H1 (cell line): ENCODE measurements around the gene CC2D2A. TPM values are rescaled to one million over a fixed set of nuclear protein-coding genes. Genes with fewer than 3 reads are reported as not detected.

Experiments
- CTCF ChIA-PET: fragments of 300-600 bp; sonication (Branson Sonifier 250); formaldehyde crosslinking; loops from one replicate; lab custom pipeline; 2021; ENCODE audit not compliant: partially characterized antibody; lab: Charles Lee
- POLR2A ChIA-PET: fragments of 300-600 bp; sonication (Branson Sonifier 250); formaldehyde crosslinking; loops from one replicate; lab custom pipeline; 2021; ENCODE audit warnings: inconsistent platforms; ENCODE audit not compliant: partially characterized antibody; lab: Charles Lee
- DNase-seq, 2 experiments: peaks; one replicate each; pipeline versions ENCODE4 v3.0.0 to v3.0.0-alpha.2; 2010 to 2022; ENCODE audit warnings: low spot score in 2 of 2, low read depth in 1 of 2, mixed read lengths in 1 of 2
- FAIRE-seq: peaks from 2 replicates; lab custom pipeline; 2011; peaks lifted over from hg19 to GRCh38; lab: Jason Lieb, UNC
- H2AFZ ChIP-seq: 2 replicates; pipeline ENCODE4 v1.8.1; 2012; ENCODE audit warnings: low read length, inconsistent platforms
- H2AK5ac ChIP-seq: 2 replicates; pipeline ENCODE4 v1.6.1; 2013; ENCODE audit warnings: low read depth, low read length
- H2BK120ac ChIP-seq: replicated peaks from 2 replicates; pipeline ENCODE3; 2013; ENCODE audit warnings: low read depth, low read length, inconsistent platforms
- H2BK12ac ChIP-seq: 2 replicates; pipeline ENCODE4 v1.6.1; 2013; ENCODE audit warnings: low read depth, low read length
- H2BK15ac ChIP-seq: 2 replicates; pipeline ENCODE4 v1.6.1; 2013; ENCODE audit warnings: low read length
- H2BK20ac ChIP-seq: 2 replicates; pipeline ENCODE4 v1.6.1; 2013; ENCODE audit warnings: low read length
- H2BK5ac ChIP-seq: 2 replicates; pipeline ENCODE4 v1.6.1; 2013; ENCODE audit warnings: low read depth, low read length
- H3K14ac ChIP-seq: 2 replicates; pipeline ENCODE4 v1.6.1; 2013; ENCODE audit warnings: inconsistent platforms; ENCODE audit not compliant: insufficient read length
- H3K18ac ChIP-seq: 2 replicates; pipeline ENCODE4 v1.6.1; 2013; ENCODE audit warnings: low read length; ENCODE audit errors: extremely low read depth
- H3K23ac ChIP-seq: 2 replicates; pipeline ENCODE4 v1.6.1; 2013; ENCODE audit warnings: inconsistent platforms; ENCODE audit not compliant: insufficient read length
- H3K23me2 ChIP-seq: 2 replicates; pipeline ENCODE4 v1.6.1; 2013; ENCODE audit warnings: low read depth, low read length
- H3K27ac ChIP-seq: 2 replicates; pipeline ENCODE4 v1.6.1; 2011; ENCODE audit warnings: low read depth, low read length, inconsistent platforms
- H3K27me3 ChIP-seq, 4 experiments: replicated peaks in 1 of 4; 1 replicate in 1 of 4; 2 replicates in 3 of 4; pipeline versions ENCODE4 v1.6.1 to v1.8.1; 2011 to 2013; ENCODE audit warnings: low read length in 3 of 4, mild to moderate bottlenecking in 3 of 4, inconsistent platforms in 2 of 4, mixed read lengths in 2 of 4, moderate library complexity in 1 of 4; ENCODE audit not compliant: control insufficient read depth in 3 of 4, insufficient read depth in 3 of 4; ENCODE audit errors: extremely low read depth in 1 of 4
- H3K36me3 ChIP-seq, 4 experiments: 2 replicates each; pipeline versions ENCODE4 v1.6.1 to v1.8.1; 2011 to 2013; ENCODE audit warnings: mild to moderate bottlenecking in 4 of 4, low read length in 3 of 4, moderate library complexity in 2 of 4, control low read depth in 1 of 4, inconsistent platforms in 1 of 4; ENCODE audit not compliant: insufficient read depth in 4 of 4, control insufficient read depth in 2 of 4
- H3K4ac ChIP-seq: replicated peaks from 2 replicates; pipeline ENCODE3; 2013; ENCODE audit warnings: low read length, low read depth, mixed read lengths, inconsistent platforms; ENCODE audit not compliant: insufficient read length
- H3K4me1 ChIP-seq, 4 experiments: replicated peaks in 1 of 4; 1 replicate in 1 of 4; 2 replicates in 3 of 4; pipeline versions ENCODE4 v1.6.1 to v1.8.1; 2011 to 2013; ENCODE audit warnings: low read length in 3 of 4, inconsistent platforms in 2 of 4, mixed read lengths in 1 of 4; ENCODE audit not compliant: insufficient read depth in 4 of 4, control insufficient read depth in 3 of 4
- H3K4me2 ChIP-seq, 2 experiments: 2 replicates each; pipeline versions ENCODE4 v1.6.1 to v1.8.1; 2011 to 2013; ENCODE audit warnings: low read depth in 2 of 2, low read length in 2 of 2, control low read depth in 1 of 2, inconsistent platforms in 1 of 2, mild to moderate bottlenecking in 1 of 2; ENCODE audit not compliant: insufficient read depth in 1 of 2
- H3K4me3 ChIP-seq, 4 experiments: fragments of 200-600, 300-600 bp in 1 of 4; sonication (generic), shearing (Covaris generic), sonication (Bioruptor Twin) in 1 of 4; 2 replicates each; pipeline versions ENCODE4 v1.5.1 to v1.8.1; 2011 to 2016; ENCODE audit warnings: low read length in 4 of 4, low read depth in 3 of 4, control low read depth in 2 of 4, inconsistent platforms in 2 of 4, mild to moderate bottlenecking in 2 of 4, mixed read lengths in 1 of 4, moderate library complexity in 1 of 4; ENCODE audit not compliant: insufficient read depth in 2 of 4; ENCODE audit errors: extremely low read depth in 1 of 4
- H3K56ac ChIP-seq: replicated peaks from 2 replicates; pipeline ENCODE3; 2013; ENCODE audit warnings: low read depth, mild to moderate bottlenecking, mixed read lengths, low read length, inconsistent platforms; ENCODE audit not compliant: insufficient read length
- H3K79me1 ChIP-seq: 2 replicates; pipeline ENCODE4 v1.6.1; 2013; ENCODE audit warnings: low read depth, low read length, control low read depth
- H3K79me2 ChIP-seq, 2 experiments: 2 replicates each; pipeline versions ENCODE4 v1.6.1 to v1.8.1; 2012 to 2013; ENCODE audit warnings: low read length in 2 of 2, mild to moderate bottlenecking in 2 of 2, inconsistent platforms in 1 of 2; ENCODE audit not compliant: insufficient read depth in 2 of 2, control insufficient read depth in 1 of 2
- H3K9ac ChIP-seq, 4 experiments: replicated peaks in 1 of 4; 1 replicate in 1 of 4; 2 replicates in 3 of 4; pipeline versions ENCODE4 v1.6.1 to v1.8.1; 2011 to 2013; ENCODE audit warnings: low read depth in 3 of 4, low read length in 3 of 4, control low read depth in 2 of 4, mild to moderate bottlenecking in 2 of 4, moderate library complexity in 2 of 4, inconsistent platforms in 1 of 4; ENCODE audit errors: extremely low read depth in 1 of 4
- H3K9me3 ChIP-seq, 2 experiments: 2 replicates each; pipeline versions ENCODE4 v1.6.1 to v1.8.1; 2012 to 2013; ENCODE audit warnings: mild to moderate bottlenecking in 2 of 2, moderate library complexity in 2 of 2, control low read depth in 1 of 2, inconsistent platforms in 1 of 2, low read depth in 1 of 2, low read length in 1 of 2, mixed read lengths in 1 of 2; ENCODE audit not compliant: insufficient read depth in 2 of 2
- H4K20me1 ChIP-seq, 2 experiments: replicated peaks in 1 of 2; 2 replicates each; pipeline versions ENCODE3 to v1.8.1; 2011 to 2013; ENCODE audit warnings: inconsistent platforms in 2 of 2, low read length in 2 of 2, mild to moderate bottlenecking in 1 of 2; ENCODE audit not compliant: insufficient read depth in 2 of 2, control insufficient read depth in 1 of 2
- H4K5ac ChIP-seq: 2 replicates; pipeline ENCODE4 v1.6.1; 2013; ENCODE audit warnings: low read length, low read depth, mixed read lengths, inconsistent platforms; ENCODE audit not compliant: insufficient read length
- H4K8ac ChIP-seq: 2 replicates; pipeline ENCODE4 v1.8.0; 2013; ENCODE audit warnings: mild to moderate bottlenecking, moderate library complexity, low read length, inconsistent platforms; ENCODE audit not compliant: insufficient read depth; ENCODE audit errors: extremely low read depth
- H4K91ac ChIP-seq: replicated peaks from 2 replicates; pipeline ENCODE3; 2013; ENCODE audit warnings: low read length, mixed read lengths, inconsistent platforms; ENCODE audit not compliant: insufficient read length
- ATF2 ChIP-seq: IDR thresholded peaks from 2 replicates; pipeline ENCODE4 v1.6.1; 2012; ENCODE audit warnings: low read length, inconsistent platforms
- BACH1 ChIP-seq: IDR thresholded peaks from 2 replicates; pipeline ENCODE4 v1.6.1; 2012; ENCODE audit warnings: low read length, improper control_type of control experiment
- CEBPB ChIP-seq: IDR thresholded peaks from 2 replicates; pipeline ENCODE4 v1.6.1; 2012; ENCODE audit warnings: low read depth, low read length
- E2F6 ChIP-seq: IDR thresholded peaks from 2 replicates; pipeline ENCODE4 v1.6.1; 2012; ENCODE audit warnings: inconsistent platforms
- GABPA ChIP-seq: IDR thresholded peaks from 2 replicates; pipeline ENCODE4 v1.6.1; 2011; ENCODE audit warnings: mild to moderate bottlenecking, low read length, moderate library complexity, borderline replicate concordance; ENCODE audit not compliant: insufficient read depth
- MAFK ChIP-seq: IDR thresholded peaks from 2 replicates; pipeline ENCODE4 v1.6.1; 2012; ENCODE audit warnings: low read depth, mild to moderate bottlenecking, improper control_type of control experiment, low read length
- NRF1 ChIP-seq: IDR thresholded peaks from 2 replicates; pipeline ENCODE4 v1.6.1; 2011; ENCODE audit warnings: mild to moderate bottlenecking, low read depth, low read length, improper control_type of control experiment
- SIRT6 ChIP-seq: IDR thresholded peaks from one replicate; pipeline ENCODE4 v1.7.1; 2012; ENCODE audit warnings: low read length, inconsistent platforms
- SP4 ChIP-seq: IDR thresholded peaks from 2 replicates; pipeline ENCODE4 v1.6.1; 2012; ENCODE audit warnings: low read length, inconsistent platforms
- SRF ChIP-seq: IDR thresholded peaks from 2 replicates; pipeline ENCODE4 v1.6.1; 2011; ENCODE audit warnings: mild to moderate bottlenecking, low read depth, low read length, moderate library complexity
- TAF1 ChIP-seq: IDR thresholded peaks from 2 replicates; pipeline ENCODE4 v1.6.1; 2011; ENCODE audit warnings: mild to moderate bottlenecking, low read depth, low read length
- TAF7 ChIP-seq: optimal IDR thresholded peaks from 2 replicates; pipeline ENCODE3; 2011; ENCODE audit warnings: low read depth, mild to moderate bottlenecking, inconsistent platforms, low read length, moderate library complexity, borderline replicate concordance
- WGBS, 2 experiments: shearing (Covaris generic) in 1 of 2; methylation state at CpG; one replicate each; pipeline versions ENCODE4 v1.1.6 to v1.1.7; 2013 to 2015; ENCODE audit warnings: low lambda C conversion rate in 2 of 2, mixed read lengths in 2 of 2, inconsistent platforms in 1 of 2, low coverage in 1 of 2, missing lambda C conversion rate in 1 of 2; ENCODE audit not compliant: insufficient replicate concordance in 2 of 2, insufficient coverage in 1 of 2, insufficient read length in 1 of 2; ENCODE audit errors: extremely low coverage in 1 of 2, missing lambda C conversion rate in 1 of 2; 5-methylcytosine and 5-hydroxymethylcytosine counted together
- polyA plus RNA-seq, 7 experiments: library from polyadenylated mRNA; depleted of rRNA in 3 of 7; stranded (reverse) in 5 of 7; unstranded in 2 of 7; fragments of >200 nt in 5 of 7; fragments of 200-250 nt in 2 of 7; gene quantifications; 1 replicate in 5 of 7; 2 replicates in 1 of 7; 4 replicates in 1 of 7; pipeline versions ENCODE4 v1.2.1 to v1.2.3, GENCODE V29; 2011 to 2013; ENCODE audit warnings: missing spikeins in 2 of 7, mixed read lengths in 2 of 7
- total RNA-seq: library from RNA; stranded (reverse); fragmentation: NEBNext Ultra II Directional; extraction: Animal tissue kit (Norgen Biotek cat#: 25700); gene quantifications from 2 replicates; pipeline ENCODE4 v1.2.1, GENCODE V29; 2021

Gene CC2D2A
- total and polyA plus RNA-seq, 2 of the 8 experiments (the other 6 are each of a cell fraction or from before 2014, with no cell fraction given) = 11.0 to 12.2 TPM

GRCh38 chr4:15636818-15637217, 167.1 kb downstream of the CC2D2A start:
- no peak overlapping the region for H3K4me3 ChIP-seq

More at GRCh38 chr4:15636818-15637217, 167.1 kb downstream of the CC2D2A start:
- Histone ChIP-seq H4K5ac (no peak overlapping the region), H3K27me3 (no peaks in the 10 kb centered on the region), H3K23me2 (no peaks in the 10 kb centered on the region), H3K14ac (no peak overlapping the region), H2AFZ (no peak overlapping the region), H2AK5ac (no peak overlapping the region)
- POLR2A ChIA-PET = interaction anchor here (1.7 kb wide), 1 partner anchor 18 kb away, joined by 6 read pairs; the partner anchor contains the start of gene FBXL5
- TF ChIP-seq ATF2 (no peak), NRF1 (no peak), MAFK (no peak), SIRT6 (no peak), TAF7 (no peak), GABPA (no peak), CEBPB (no peak), E2F6 (no peak), BACH1 (no peak), SRF (no peak), SP4 (no peak), TAF1 (no peak)
- TF ChIP-seq, all 59 proteins: peak for 0
- Histone ChIP-seq H3K56ac (no peak overlapping the region), H3K79me1 (no peaks in the 10 kb centered on the region), H4K8ac (no peak overlapping the region), H3K27ac (no peak overlapping the region), H3K9ac (no peak overlapping the region), H2BK5ac (no peak overlapping the region), H3K4me1 (no peaks in the 10 kb centered on the region), H2BK12ac (no peak overlapping the region), H2BK15ac (no peak overlapping the region), H2BK120ac (no peak overlapping the region), H3K4me2 (no peak overlapping the region), H3K23ac (no peak overlapping the region), H3K36me3 (peaks cover 2 to 56% (median 14%) of the 10 kb centered on the region in 4 experiments; a peak in 6 of 8 replicates), H2BK20ac (no peak overlapping the region), H3K9me3 (no peaks in the 10 kb centered on the region), H4K20me1 (no peaks in the 10 kb centered on the region), H4K91ac (no peak overlapping the region), H3K79me2 (no peaks in the 10 kb centered on the region), H3K4ac (no peak overlapping the region), H3K18ac (no peak overlapping the region)
- DNase-seq (no peak), FAIRE-seq (peak; percentile 50)
- CTCF ChIA-PET = interaction anchor here (0.7 to 1.9 kb wide), 2 partner anchors 12 to 22 kb away, joined by 4 to 9 read pairs; no protein-coding TSS in a partner anchor
- 100% methylated on average over 1 of the region's 1 CpG; no CpG with 5 or more reads in 1 of the 2 experiments for WGBS, 2 experiments
